ENCODE results near the gene UHMK1.

UHMK1 gene

GRCh38 chr1:162502928-162503327 lies 5.3 kb downstream of the UHMK1 start:
- no peak for DNase-seq (ENCODE audit: low read depth, low spot score)

GRCh38 chr1:162527314-162527713 lies 29.7 kb downstream of the UHMK1 start:
- H3K27ac ChIP-seq, result no peak overlapping the region
- no peak for DNase-seq (ENCODE audit: low read depth, low spot score)

More at GRCh38 chr1:162502928-162503327, 5.3 kb downstream of the UHMK1 start:
- peak overlapping the region; percentile 4 for H3K27ac ChIP-seq

GRCh38 chr1:162530307-162530987 lies 32.8 kb downstream of the UHMK1 start:
- peak overlapping the region; percentile 5 for H3K27ac ChIP-seq

GRCh38 chr1:162530988-162531319 lies 33.3 kb downstream of the UHMK1 start:
- DNase-seq (ENCODE audit: low read depth, low spot score), result no peak
- peak overlapping the region; percentile 5 for H3K27ac ChIP-seq

More at GRCh38 chr1:162530307-162530987, 32.8 kb downstream of the UHMK1 start:
- DNase-seq (ENCODE audit: low read depth, low spot score), result no peak

GRCh38 chr1:162535501-162535900 lies 37.9 kb downstream of the UHMK1 start:
- DNase-seq (ENCODE audit: low read depth, low spot score), result no peak
- peak overlapping the region; percentile 12 for H3K27ac ChIP-seq

DNA sequence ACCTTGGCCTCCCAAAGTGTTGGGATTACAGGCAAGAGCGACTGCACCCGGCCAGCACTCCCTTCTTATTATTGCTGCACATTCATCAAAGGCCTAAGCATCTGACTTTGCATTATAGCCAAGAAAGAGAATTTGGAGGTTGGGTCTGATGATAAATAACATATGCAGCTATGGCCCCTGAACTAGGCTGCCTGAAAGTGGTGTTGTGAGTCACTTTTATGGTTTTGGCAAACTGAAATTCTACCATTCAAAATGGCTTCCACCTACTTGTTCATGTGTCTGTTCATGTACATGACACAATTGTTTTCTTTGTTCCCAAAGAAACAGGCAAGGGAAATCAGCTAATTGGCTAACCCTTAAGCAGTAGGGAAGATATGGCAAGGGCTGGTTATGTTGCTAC lies 38.9 kb downstream of the UHMK1 start:
- DNase-seq (ENCODE audit: low read depth, low spot score), result peak; percentile 26
- H3K27ac ChIP-seq, result peak overlapping the region; percentile 100

DNA sequence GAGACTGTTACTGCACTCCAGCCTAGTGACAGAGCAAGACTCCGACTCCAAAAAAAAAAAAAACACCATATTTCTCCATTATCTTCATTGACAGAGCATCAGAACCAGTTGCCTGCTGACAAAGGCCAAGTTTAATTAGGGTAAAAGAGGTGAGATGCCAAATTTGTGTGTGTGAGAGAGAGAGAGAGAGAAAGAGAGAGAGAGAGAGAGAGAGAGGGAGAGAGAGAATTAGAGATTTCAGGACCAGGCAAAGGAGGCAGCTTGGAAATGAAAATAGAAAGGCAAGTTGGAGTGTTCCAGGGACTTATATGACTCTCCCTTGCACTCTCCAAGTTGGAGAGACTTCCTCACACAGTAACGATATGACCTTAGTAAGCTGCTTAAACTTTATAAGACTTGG lies 39.6 kb downstream of the UHMK1 start:
- H3K27ac ChIP-seq, result peak overlapping the region; percentile 100
- no peak for DNase-seq (ENCODE audit: low read depth, low spot score)

GRCh38 chr1:162538815-162539431 lies 41.3 kb downstream of the UHMK1 start:
- peak; percentile 66 for DNase-seq (ENCODE audit: low read depth, low spot score)

DNA sequence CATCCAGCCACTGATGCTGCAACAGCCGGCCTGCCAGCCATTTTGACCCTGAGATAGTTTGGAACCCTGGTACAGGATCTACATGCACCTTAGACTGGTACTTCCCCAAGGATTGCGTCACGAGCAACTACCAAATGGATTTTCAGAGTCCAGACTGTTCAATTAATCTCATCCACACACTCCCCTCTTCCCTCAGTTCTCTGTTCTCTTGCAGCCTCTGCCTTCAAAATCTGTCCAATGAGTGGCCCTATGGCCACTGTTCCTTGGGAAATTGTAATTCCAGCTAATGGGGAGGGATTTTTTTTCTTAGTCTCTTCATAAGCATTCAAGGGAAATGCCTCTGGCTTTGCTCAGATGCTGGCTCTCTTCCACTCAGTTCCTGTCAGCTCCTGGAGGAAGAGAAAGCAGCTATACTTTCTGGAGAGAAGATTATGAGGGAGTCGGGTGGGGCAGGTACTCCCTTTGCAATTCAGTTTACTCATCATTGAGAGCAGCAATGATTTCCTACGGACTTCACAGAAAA lies 44.1 kb downstream of the UHMK1 start:
- H3K27ac ChIP-seq, result peak overlapping the region; percentile 100
- peak; percentile 69 for DNase-seq (ENCODE audit: low read depth, low spot score)

More at GRCh38 chr1:162538815-162539431, 41.3 kb downstream of the UHMK1 start:
- H3K27ac ChIP-seq, result peak overlapping the region; percentile 100

DNA sequence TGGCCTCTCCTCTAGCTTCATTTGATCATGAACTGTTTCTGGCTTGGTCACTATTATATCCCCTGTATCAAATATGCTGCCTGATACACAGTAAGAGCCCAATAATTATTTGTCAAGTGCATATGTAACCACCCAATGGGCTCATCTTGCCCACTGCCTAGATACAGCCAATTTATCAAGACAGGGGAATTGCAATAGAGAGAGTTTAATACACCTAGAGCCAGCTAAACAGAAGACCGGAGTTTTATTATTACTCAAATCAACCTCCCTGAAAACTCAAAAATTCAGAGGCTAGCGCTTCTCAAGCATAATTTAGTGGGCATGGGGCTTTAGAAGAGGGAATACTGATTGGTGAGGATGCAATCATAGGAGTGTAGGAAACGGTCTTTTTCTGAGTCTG lies 45.6 kb downstream of the UHMK1 start:
- peak overlapping the region; percentile 100 for H3K27ac ChIP-seq
- no peak for DNase-seq (ENCODE audit: low read depth, low spot score)

- peak overlapping the region; percentile 81 for H3K27ac ChIP-seq
- peak; percentile 45 for DNase-seq (ENCODE audit: low read depth, low spot score)
Measured at GRCh38 chr1:162548170-162548569, 50.6 kb downstream of the UHMK1 start.

- peak overlapping the region; percentile 81 for H3K27ac ChIP-seq
- DNase-seq (ENCODE audit: low read depth, low spot score), result no peak
Measured at GRCh38 chr1:162549001-162549400, 51.4 kb downstream of the UHMK1 start.

DNA sequence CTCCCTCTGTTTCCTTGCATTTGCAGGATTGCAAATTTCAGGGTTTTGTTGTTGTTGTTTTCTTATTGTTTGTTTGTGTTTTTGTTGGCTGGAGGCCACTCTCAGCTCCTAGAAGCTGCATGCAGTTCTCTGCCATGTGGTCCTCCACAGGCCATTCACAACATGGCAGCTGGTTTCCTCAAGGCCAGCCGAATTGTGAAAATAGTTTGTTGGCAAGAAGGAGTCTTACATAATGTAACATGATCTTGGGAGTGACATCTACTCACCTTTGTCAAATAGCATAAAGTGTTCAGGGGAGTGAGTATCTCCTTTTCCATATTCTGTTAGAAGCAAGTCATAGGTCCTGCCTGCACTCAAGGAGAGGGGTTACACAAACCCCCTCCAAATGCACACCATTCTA lies 53.3 kb downstream of the UHMK1 start:
- DNase-seq (ENCODE audit: low read depth, low spot score), result no peak
- H3K27ac ChIP-seq, result no peak overlapping the region

GRCh38 chr1:162551969-162552683 lies 54.5 kb downstream of the UHMK1 start:
- H3K27ac ChIP-seq, result peak overlapping the region; percentile 26
- DNase-seq (ENCODE audit: low read depth, low spot score), result no peak

GRCh38 chr1:162552684-162553252 lies 55.1 kb downstream of the UHMK1 start:
- H3K27ac ChIP-seq, result peak overlapping the region; percentile 26

DNA sequence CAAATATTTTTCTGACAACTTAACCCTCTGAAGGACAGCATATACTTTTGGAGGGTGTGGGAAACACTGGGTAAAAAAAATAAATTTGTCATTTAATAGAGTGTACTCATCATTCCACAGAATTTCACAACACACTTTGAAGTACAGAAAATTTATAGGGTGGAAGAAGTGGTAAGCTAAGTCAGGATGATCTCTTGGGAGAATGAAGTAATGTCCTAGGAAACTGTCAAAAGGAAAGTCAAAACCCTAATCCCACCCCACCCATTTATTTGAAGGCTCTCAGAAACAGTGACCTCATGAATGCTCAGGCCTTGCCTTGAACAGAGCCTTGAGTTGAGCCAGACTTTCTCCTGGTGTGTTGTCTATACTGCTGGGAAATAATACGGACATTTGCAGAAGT lies 56.6 kb downstream of the UHMK1 start:
- H3K27ac ChIP-seq, result no peak overlapping the region
- DNase-seq (ENCODE audit: low read depth, low spot score), result no peak

More at GRCh38 chr1:162552684-162553252, 55.1 kb downstream of the UHMK1 start:
- DNase-seq (ENCODE audit: low read depth, low spot score), result no peak

DNA sequence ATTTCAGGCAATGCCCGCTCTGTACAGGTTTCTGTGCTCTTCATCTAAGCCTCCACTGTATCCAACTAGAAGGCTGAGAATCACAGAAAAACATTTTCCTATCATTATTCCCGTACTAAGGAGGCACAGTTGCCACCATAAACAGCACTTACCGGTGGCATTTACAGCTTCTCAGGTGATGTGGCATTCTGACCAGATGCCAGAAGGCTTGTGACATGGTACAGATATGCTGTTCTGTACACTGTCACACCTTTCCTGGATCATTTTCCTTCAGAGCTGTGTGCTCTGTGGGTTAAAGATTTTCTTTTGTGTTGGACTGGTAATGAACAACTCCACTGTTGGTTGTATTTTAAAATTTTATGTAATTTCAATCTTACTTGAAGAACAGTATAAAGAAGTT lies 59.9 kb downstream of the UHMK1 start:
- no peak for DNase-seq (ENCODE audit: low read depth, low spot score)
- no peak overlapping the region for H3K27ac ChIP-seq

GRCh38 chr1:162560303-162561036 lies 62.9 kb downstream of the UHMK1 start:
- no peak for DNase-seq (ENCODE audit: low read depth, low spot score)
- peak overlapping the region; percentile 91 for H3K27ac ChIP-seq

GRCh38 chr1:162561037-162561615 lies 63.5 kb downstream of the UHMK1 start:
- H3K27ac ChIP-seq, result peak overlapping the region; percentile 91
- DNase-seq (ENCODE audit: low read depth, low spot score), result peak; percentile 73

Measured in epithelial cell of prostate (primary cell).